Smooth muscle cell (in vitro differentiated cells): Measurements from ENCODE around the gene TRIM62. TPM values are rescaled to one million over a fixed set of nuclear protein-coding genes. Genes with fewer than 3 reads are reported as not detected.

Experiments used
- DNase-seq: peaks from one replicate; lab custom pipeline; 2025; ENCODE audit not compliant: unreplicated experiment; lab: John Stamatoyannopoulos, UW
- H2AFZ ChIP-seq: fragments of 200-600 bp; sonication (generic); 2 replicates; pipeline ENCODE4 v1.6.0; 2016; ENCODE audit warnings: antibody characterized with exemption, low read depth, mild to moderate bottlenecking
- H3F3A ChIP-seq: fragments of 200-600 bp; sonication (generic); 2 replicates; pipeline ENCODE4 v1.6.0; 2017; ENCODE audit warnings: antibody characterized with exemption, low read depth
- H3K27ac ChIP-seq: fragments of 200-600 bp; sonication (generic); 2 replicates; pipeline ENCODE4 v1.5.1; 2016; ENCODE audit warnings: low read depth, mild to moderate bottlenecking
- H3K27me3 ChIP-seq: fragments of 200-600 bp; sonication (generic); 2 replicates; pipeline ENCODE4 v1.6.1; 2016; ENCODE audit warnings: low read depth, mild to moderate bottlenecking
- H3K36me3 ChIP-seq: fragments of 200-600 bp; sonication (generic); 2 replicates; pipeline ENCODE4 v1.5.1; 2016; ENCODE audit warnings: low read depth
- H3K4me1 ChIP-seq: fragments of 200-600 bp; sonication (generic); 2 replicates; pipeline ENCODE4 v1.5.1; 2016; ENCODE audit warnings: low read depth
- H3K4me2 ChIP-seq: fragments of 200-600 bp; sonication (generic); 2 replicates; pipeline ENCODE4 v1.6.0; 2016; ENCODE audit warnings: mild to moderate bottlenecking
- H3K4me3 ChIP-seq: fragments of 200-600 bp; sonication (generic); 2 replicates; pipeline ENCODE4 v1.5.1; 2016; ENCODE audit warnings: mild to moderate bottlenecking
- H3K79me2 ChIP-seq: fragments of 200-600 bp; sonication (generic); 2 replicates; pipeline ENCODE4 v1.6.0; 2016; ENCODE audit warnings: low read depth, mild to moderate bottlenecking
- H3K9ac ChIP-seq: fragments of 200-600 bp; sonication (generic); 2 replicates; pipeline ENCODE4 v1.6.0; 2016; ENCODE audit warnings: low read depth
- H3K9me3 ChIP-seq: fragments of 200-600 bp; sonication (generic); replicated peaks from 2 replicates; pipeline ENCODE4 v1.5.1; 2016; ENCODE audit warnings: low read depth
- H4K20me1 ChIP-seq: fragments of 200-600 bp; sonication (generic); 2 replicates; pipeline ENCODE4 v1.6.0; 2016; ENCODE audit warnings: low read depth
- WGBS: methylation state at CpG from one replicate; pipeline ENCODE4 v1.1.7; 2016; ENCODE audit warnings: low lambda C conversion rate; 5-methylcytosine and 5-hydroxymethylcytosine counted together
- polyA plus RNA-seq: library from polyadenylated mRNA; unstranded; fragments of >200 nt; fragmentation: Nextera tagmentation; extraction: Ambion mirVana; gene quantifications from 2 replicates; pipeline ENCODE4 v1.2.1, GENCODE V29; 2016
- total RNA-seq: library from RNA; depleted of rRNA; stranded (reverse); fragments of >200 nt; gene quantifications from 2 replicates; pipeline ENCODE4 v1.2.3, GENCODE V29; 2014
- TF ChIP-seq, protein P1 (sequence below): fragments of 200-600 bp; sonication (generic); IDR thresholded peaks from 2 replicates; pipeline ENCODE4 v1.5.1; 2017; ENCODE audit warnings: borderline replicate concordance, mild to moderate bottlenecking, antibody characterized with exemption; ENCODE audit not compliant: insufficient read depth, poor library complexity, severe bottlenecking

TRIM62 gene
- total and polyA plus RNA-seq, 2 experiments from 2014 or later: 1.3 to 3.9 TPM

DNA sequence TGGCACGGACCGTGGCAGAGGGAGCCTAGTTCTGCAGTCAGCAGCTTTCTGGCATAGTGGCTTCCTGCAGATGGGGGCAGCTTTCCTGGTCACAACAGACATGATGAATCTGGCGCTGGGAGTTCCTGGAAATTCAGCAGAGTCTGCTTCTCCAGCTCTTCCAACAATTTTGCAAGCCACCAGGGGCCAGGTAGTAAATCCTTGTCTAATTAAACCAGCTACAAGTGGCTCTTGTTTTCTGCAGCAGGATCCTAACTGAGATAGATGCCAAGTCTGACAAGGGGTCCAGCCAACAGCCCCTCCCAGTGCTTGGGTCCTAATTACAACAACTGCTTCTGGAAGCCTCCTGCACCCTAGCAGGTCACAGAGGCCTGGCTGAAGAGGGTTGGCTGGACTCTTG lies 35.8 kb downstream of the TRIM62 start:
- no peak overlapping the region for H2AFZ ChIP-seq
- no peaks in the 10 kb centered on the region for H3K79me2 ChIP-seq
- H3K9me3 ChIP-seq: no peaks in the 10 kb centered on the region
- H3K4me1 ChIP-seq: peaks cover 24% of the 10 kb centered on the region
- no peaks in the 10 kb centered on the region for H3K27me3 ChIP-seq
- no peaks in the 10 kb centered on the region for H3F3A ChIP-seq
- WGBS: 98% methylated on average over 3 of the region's 3 CpGs
- no peak overlapping the region for H3K27ac ChIP-seq
- H3K4me2 ChIP-seq: no peak overlapping the region
- no peak overlapping the region for H3K9ac ChIP-seq
- DNase-seq: no peak
- TF ChIP-seq, protein P1, sequence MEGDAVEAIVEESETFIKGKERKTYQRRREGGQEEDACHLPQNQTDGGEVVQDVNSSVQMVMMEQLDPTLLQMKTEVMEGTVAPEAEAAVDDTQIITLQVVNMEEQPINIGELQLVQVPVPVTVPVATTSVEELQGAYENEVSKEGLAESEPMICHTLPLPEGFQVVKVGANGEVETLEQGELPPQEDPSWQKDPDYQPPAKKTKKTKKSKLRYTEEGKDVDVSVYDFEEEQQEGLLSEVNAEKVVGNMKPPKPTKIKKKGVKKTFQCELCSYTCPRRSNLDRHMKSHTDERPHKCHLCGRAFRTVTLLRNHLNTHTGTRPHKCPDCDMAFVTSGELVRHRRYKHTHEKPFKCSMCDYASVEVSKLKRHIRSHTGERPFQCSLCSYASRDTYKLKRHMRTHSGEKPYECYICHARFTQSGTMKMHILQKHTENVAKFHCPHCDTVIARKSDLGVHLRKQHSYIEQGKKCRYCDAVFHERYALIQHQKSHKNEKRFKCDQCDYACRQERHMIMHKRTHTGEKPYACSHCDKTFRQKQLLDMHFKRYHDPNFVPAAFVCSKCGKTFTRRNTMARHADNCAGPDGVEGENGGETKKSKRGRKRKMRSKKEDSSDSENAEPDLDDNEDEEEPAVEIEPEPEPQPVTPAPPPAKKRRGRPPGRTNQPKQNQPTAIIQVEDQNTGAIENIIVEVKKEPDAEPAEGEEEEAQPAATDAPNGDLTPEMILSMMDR: no peak
- no peaks in the 10 kb centered on the region for H3K36me3 ChIP-seq
- no peak overlapping the region for H3K4me3 ChIP-seq
- H4K20me1 ChIP-seq: no peaks in the 10 kb centered on the region

DNA sequence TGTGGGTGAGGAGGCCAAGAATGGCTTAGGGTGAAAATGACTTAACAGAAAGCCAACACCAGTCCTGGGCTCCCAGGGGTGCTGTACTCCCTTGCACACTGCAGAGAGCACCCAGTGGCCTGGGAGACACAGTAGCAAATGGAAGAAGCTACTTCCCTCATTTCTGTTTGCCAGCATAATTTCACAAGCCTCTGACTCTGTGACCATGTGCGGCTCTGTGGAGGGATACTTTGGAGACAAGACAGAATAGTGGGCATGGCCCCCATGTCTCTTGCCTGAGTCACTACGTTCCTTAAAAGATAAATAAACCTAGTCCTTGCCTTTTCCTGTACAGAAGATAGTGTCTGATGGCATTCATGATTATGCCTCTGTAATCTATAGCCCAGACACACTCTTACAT lies 38.1 kb downstream of the TRIM62 start:
- Histone ChIP-seq H3F3A (no peaks in the 10 kb centered on the region), H3K9ac (no peak overlapping the region), H3K4me3 (no peak overlapping the region), H2AFZ (no peak overlapping the region), H3K4me1 (peaks cover 19% of the 10 kb centered on the region), H3K36me3 (no peaks in the 10 kb centered on the region), H3K4me2 (peak overlapping the region; percentile 75), H3K27me3 (no peaks in the 10 kb centered on the region), H3K79me2 (no peaks in the 10 kb centered on the region), H3K9me3 (no peaks in the 10 kb centered on the region), H3K27ac (peak overlapping the region; percentile 27), H4K20me1 (no peaks in the 10 kb centered on the region)
- 20% methylated on average over 2 of the region's 2 CpGs for WGBS
- TF ChIP-seq, protein P1: no peak
- no peak for DNase-seq

DNA sequence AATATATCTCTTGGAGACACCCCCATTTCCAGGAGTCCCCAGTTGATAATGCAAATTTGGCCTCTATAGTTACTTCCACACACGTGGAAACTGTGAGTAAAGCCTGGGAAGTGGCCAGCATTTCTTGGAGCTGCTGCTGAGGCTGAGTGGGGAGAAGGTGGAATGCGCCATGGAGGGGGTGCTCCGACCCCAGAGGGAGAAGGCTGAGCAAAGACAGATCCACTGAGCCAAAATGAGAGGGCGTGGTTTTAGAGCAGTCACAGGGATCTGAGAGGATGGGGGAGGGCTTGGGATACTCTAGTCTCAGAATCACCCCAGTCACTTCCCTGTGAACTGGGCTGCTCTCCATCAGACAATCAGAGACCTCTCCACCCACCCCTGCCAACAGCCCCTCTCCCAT lies 38.7 kb downstream of the TRIM62 start:
- H3K9me3 ChIP-seq: no peaks in the 10 kb centered on the region
- no peak for DNase-seq
- WGBS: 47% methylated on average over 4 of the region's 4 CpGs
- H3F3A ChIP-seq: no peaks in the 10 kb centered on the region
- H3K27ac ChIP-seq: no peak overlapping the region
- H3K9ac ChIP-seq: no peak overlapping the region
- H3K4me1 ChIP-seq: peaks cover 19% of the 10 kb centered on the region
- TF ChIP-seq, protein P1: no peak
- no peaks in the 10 kb centered on the region for H3K79me2 ChIP-seq
- no peaks in the 10 kb centered on the region for H4K20me1 ChIP-seq
- H3K36me3 ChIP-seq: no peaks in the 10 kb centered on the region
- no peak overlapping the region for H3K4me3 ChIP-seq
- H3K27me3 ChIP-seq: no peaks in the 10 kb centered on the region
- H3K4me2 ChIP-seq: peak overlapping the region; percentile 75
- H2AFZ ChIP-seq: no peak overlapping the region

DNA sequence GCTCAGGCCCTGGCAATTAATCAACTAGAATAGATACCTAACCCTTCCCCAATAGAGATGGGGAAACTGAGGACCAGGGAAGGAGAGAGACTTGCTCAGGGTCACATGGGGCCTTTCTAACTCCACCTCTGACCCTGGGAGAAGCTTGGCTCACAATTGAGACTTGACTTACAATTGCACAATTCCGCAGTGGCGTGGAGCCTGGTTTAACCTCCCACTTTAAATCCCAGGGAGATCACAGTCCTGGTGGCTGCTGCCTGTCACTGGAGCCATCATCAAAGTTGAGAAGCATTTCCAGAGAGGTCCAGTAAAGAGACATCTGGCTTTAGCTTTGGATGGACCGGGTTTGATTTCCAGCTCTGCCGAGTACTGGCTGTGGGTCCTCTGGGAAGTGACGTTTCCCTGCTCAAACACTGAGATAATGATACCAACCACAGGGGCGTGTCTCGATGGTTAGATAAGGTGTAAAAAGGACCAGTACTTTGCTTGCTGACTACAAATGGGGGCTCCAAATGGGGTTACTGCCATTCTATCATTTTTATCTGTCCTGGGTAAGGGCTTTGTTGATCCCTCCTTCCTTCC lies 39.3 kb downstream of the TRIM62 start:
- Histone ChIP-seq H3K4me1 (peaks cover 19% of the 10 kb centered on the region), H3K4me2 (peak overlapping the region; percentile 14), H3K9me3 (no peaks in the 10 kb centered on the region), H3K4me3 (no peak overlapping the region), H3K36me3 (no peaks in the 10 kb centered on the region), H2AFZ (no peak overlapping the region), H3F3A (no peaks in the 10 kb centered on the region), H3K27ac (no peak overlapping the region), H4K20me1 (no peaks in the 10 kb centered on the region), H3K9ac (no peak overlapping the region), H3K79me2 (no peaks in the 10 kb centered on the region), H3K27me3 (no peaks in the 10 kb centered on the region)
- TF ChIP-seq, protein P1: no peak
- DNase-seq: no peak
- WGBS: 71% methylated on average over 7 of the region's 7 CpGs
